Coronary artery (tissue), 2 donors: Measurements from ENCODE around the gene CALM1.

ENCODE experiments used
- DNase-seq: peaks from one replicate; pipeline ENCODE4 v3.0.0-alpha.2; 2017; ENCODE audit warnings: low spot score
- H3K27ac ChIP-seq, 2 donors: fragments of 200-600 bp; sonication (generic); one replicate each; pipeline ENCODE4 v1.5.1; 2016 to 2019
- H3K4me3 ChIP-seq: fragments of 200-600 bp; sonication (generic); 2 replicates; pipeline ENCODE4 v1.5.1; 2016; ENCODE audit warnings: mild to moderate bottlenecking, moderate library complexity
- CTCF ChIP-seq: fragments of 200-600 bp; sonication (generic); IDR thresholded peaks from one replicate; pipeline ENCODE4 v1.5.1; 2019; ENCODE audit warnings: antibody characterized with exemption

CALM1 gene

GRCh38 chr14:90424075-90424474 is 27.2 kb downstream of the CALM1 start:
- Histone ChIP-seq H3K4me3 (no peak overlapping the region), H3K27ac (no peak overlapping the region)
- TF ChIP-seq CTCF = no peak
- no peak for DNase-seq

GRCh38 chr14:90424686-90425372 is 28.0 kb downstream of the CALM1 start:
- Histone ChIP-seq H3K27ac (no peak overlapping the region), H3K4me3 (no peak overlapping the region)
- TF ChIP-seq CTCF = no peak
- no peak for DNase-seq

GRCh38 chr14:90425373-90425879 is 28.6 kb downstream of the CALM1 start:
- H3K27ac ChIP-seq = no peak overlapping the region
- no peak overlapping the region for H3K4me3 ChIP-seq
- DNase-seq = no peak
- TF ChIP-seq CTCF = no peak

- DNase-seq = no peak
- H3K4me3 ChIP-seq = no peak overlapping the region
- no peak for TF ChIP-seq CTCF
- no peak overlapping the region for H3K27ac ChIP-seq
Measured at GRCh38 chr14:90426031-90426540, 29.3 kb downstream of the CALM1 start.

- no peak for DNase-seq
- no peak overlapping the region for H3K27ac ChIP-seq
- H3K4me3 ChIP-seq = no peak overlapping the region
- no peak for TF ChIP-seq CTCF
Measured at GRCh38 chr14:90426663-90427062, 29.8 kb downstream of the CALM1 start.

- H3K4me3 ChIP-seq = no peak overlapping the region
- DNase-seq = no peak
- H3K27ac ChIP-seq = no peak overlapping the region
- no peak for TF ChIP-seq CTCF
Measured at GRCh38 chr14:90427848-90428426, 31.1 kb downstream of the CALM1 start.

- Histone ChIP-seq H3K4me3 (no peak overlapping the region), H3K27ac (no peak overlapping the region)
- no peak for DNase-seq
- no peak for TF ChIP-seq CTCF
Measured at GRCh38 chr14:90428676-90429075, 31.8 kb downstream of the CALM1 start.
